NCI-H82 treated with DMSO at 0.1 percent for 48 hours (cell line): ENCODE measurements around the gene MADD.
"Not testable (repeated sequence)": the region's sequence is repeated elsewhere in the genome, so short reads cannot be mapped to it uniquely, and the experiment has no call there.

Source experiments
- DNase-seq: peaks from one replicate; lab custom pipeline; 2025; ENCODE audit not compliant: unreplicated experiment; lab: John Stamatoyannopoulos, UW

Gene MADD

DNA sequence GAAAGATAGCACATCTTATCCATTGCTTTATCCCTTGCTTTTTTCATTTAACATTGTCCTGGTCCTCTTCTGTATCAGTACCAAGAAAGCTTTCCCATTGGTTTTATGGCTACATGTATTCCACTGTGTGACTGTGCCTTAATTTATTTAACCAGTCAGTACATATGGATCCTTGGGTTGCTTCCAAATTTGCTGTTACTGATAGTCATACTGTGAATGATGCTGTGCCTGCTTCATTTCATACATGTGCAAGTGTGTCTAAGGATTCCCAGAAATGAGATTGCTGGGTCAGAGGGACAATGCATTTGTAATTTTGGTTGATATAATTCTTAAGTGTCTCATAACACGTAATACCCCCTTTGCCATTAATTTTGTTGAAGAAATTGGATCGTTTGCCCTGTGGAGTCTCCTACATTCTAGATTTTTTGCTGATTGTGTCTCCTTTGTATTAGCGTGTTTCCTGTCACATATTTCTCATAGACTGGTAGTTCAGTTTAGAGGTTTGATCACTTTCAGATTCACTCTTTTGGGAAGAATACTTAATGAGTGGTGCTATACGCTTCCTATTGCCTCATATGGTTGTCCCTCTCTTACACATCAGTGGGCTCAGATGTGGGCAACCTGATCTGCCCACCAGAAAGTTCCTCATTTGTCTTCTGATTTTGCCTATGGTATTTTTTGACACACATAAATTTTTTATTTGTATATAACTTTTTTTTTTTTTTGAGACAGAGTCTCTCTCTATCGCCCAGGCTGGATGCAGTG is 47.3 kb downstream of the MADD start:
- DNase-seq: no peak

DNA sequence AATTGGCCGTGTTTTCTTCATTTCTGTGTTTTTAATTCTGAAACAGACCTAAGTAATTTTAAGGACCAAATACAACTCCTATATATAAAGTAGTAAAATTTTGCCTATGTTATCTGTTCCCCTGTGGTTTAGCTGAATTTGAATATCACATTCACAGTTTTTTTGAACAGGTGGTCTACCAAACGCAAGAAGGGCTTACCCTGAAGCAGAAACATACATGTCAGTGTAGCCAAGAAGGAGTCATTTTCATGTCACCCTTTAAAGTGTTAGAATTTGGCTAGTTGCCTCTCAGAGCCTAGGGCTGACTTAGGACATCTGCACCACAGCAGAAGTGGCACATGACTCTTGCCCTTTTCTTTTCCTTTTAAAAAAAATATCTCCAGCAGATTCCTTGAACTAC is 48.2 kb downstream of the MADD start:
- DNase-seq: no peak

DNA sequence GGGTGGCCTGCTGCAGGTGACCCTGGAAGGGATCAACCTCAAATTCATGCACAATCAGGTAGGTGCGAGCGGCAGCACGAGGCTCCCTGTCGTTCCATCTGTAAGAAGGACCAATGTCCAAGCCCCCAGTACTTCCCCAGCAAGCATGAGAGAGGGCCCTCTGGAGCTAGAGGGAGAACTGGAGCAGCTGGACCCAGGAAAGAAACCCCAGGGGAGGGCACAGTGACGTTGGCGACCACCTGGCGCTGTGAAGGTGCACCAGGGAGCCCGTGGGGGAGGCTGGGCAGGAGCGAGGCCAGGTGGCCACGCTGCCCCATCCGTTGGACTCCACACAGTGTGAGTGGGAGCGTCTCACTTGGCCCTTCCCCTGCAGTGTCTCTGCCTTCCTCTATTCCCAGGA is 54.6 kb downstream of the MADD start:
- no peak for DNase-seq

DNA sequence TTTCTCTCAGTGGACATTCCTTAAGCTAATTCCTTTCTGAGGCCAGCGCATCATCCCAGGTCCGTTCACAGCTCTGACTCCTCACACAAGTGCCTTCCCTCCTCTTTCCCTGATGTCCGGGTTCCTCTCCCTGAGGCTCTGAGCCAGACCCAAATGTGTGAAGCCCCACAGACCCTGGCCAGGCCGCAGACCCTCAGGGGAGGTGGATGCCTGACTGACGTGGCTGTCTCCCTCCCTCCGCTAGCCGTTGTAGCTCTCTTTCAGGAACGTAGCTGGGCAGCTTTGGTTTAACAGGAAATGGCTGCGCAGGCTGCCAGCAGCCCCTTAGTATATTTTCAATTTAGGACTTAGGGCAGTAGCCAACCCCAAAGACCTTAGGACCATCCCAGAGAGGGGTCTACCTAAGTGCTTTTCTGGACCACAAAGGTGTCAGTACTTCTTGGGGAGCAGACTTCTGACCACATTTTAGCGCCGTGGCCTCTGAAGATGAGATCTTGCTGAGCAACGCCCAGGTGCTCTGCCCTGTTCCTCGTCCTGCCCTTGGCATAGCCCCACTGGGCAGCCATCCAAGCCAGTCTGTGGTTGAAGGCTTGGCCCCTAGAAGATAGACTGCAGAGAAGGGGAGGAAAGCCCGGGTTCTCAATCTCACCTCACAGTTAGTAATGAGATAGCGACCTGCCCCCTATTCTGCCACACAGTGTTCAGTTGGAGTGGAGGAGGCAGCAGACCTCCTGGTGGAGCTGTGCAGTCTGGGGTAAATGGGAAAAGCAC is 55.5 kb downstream of the MADD start:
- no peak for DNase-seq

DNA sequence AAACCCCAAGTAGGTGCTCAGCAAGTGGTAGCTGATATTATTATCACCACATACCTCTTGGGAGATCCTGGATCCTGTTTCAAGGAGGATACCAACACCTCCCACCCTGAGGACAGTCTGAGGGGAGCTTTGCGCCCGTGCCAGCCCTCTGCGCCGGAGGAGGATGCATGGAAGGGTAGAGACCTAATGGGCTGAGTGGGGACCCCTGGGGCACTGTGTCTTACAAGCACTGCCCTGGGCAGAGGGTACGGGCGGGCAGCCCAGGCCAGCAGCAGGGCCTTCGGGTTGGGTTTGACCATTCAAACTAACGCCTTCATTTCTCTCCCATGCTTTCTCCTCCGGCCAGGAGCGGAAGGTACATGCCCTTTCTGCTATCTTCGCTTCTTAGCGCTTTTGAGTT is 56.3 kb downstream of the MADD start:
- no peak for DNase-seq

DNA sequence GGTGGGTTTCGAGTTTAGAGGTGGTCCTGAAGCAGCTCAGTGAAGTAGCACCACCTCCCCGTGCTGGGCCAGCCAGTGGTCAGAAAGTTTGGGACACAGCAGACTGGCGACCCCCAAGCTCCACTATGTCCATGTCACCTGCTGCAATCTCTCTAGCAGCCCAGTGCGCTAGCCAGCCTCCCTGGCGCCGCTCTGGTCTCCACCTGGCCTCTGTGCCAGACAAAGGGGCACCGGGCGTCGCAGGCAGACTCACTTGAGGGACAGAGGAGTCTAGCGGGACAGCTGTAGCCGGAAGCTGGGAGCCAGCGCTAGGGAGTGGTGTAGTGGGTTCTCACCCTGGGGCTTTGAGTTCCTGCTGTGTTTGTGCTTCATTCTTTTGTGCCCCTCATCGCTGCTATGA is 57.1 kb downstream of the MADD start:
- no peak for DNase-seq

DNA sequence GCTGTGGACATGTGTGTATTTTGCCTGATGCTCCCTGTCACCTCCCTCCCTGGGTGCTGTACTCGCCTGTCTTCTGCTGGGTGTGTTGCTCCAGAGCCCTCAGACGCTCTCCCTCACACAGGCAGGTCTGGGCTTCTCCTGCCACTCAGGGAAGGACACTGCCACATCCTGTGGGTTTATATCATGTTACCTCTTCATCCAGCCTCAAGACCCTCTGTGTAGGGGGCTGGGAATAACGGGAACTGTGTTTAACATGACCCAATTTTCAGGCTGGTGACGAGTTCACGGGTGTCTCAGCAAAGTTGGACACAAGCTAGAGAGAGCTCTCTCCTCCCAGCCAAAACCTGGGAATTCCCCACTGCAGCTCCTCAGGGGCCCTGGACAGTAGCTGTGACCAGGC is 58.0 kb downstream of the MADD start:
- no peak for DNase-seq

DNA sequence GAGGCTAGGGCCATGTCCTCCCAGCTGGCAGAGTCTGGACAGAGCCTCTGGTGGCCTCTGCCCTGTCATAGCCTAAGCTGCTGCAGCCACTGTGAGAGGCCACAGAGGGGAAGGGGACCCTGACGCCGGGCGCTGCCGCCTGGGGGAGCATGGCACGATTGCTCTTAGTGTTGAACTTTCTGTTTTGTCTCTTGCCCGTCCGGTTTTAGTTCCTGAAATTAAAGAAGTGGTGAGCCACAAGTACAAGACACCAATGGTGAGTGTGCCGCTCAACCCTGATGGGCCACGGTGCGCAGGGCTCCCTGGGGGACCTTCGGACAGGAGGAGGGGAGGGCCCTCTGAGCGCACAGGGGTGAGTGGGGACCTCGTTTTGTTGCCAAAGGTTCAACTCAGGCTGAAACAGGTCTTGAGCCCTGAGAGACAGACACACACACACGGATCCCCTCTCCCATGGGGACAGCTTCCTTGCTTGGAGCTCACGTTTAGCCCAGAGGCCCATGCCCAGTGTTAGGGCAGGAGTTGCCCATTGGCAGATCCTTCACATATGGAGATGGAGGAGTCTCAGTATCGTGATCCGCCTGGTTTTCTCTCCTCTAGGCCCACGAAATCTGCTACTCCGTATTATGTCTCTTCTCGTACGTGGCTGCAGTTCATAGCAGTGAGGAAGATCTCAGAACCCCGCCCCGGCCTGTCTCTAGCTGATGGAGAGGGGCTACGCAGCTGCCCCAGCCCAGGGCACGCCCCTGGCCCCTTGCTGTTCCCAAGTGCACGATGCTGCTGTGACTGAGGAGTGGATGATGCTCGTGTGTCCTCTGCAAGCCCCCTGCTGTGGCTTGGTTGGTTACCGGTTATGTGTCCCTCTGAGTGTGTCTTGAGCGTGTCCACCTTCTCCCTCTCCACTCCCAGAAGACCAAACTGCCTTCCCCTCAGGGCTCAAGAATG is 58.8 kb downstream of the MADD start:
- DNase-seq: no peak

DNA sequence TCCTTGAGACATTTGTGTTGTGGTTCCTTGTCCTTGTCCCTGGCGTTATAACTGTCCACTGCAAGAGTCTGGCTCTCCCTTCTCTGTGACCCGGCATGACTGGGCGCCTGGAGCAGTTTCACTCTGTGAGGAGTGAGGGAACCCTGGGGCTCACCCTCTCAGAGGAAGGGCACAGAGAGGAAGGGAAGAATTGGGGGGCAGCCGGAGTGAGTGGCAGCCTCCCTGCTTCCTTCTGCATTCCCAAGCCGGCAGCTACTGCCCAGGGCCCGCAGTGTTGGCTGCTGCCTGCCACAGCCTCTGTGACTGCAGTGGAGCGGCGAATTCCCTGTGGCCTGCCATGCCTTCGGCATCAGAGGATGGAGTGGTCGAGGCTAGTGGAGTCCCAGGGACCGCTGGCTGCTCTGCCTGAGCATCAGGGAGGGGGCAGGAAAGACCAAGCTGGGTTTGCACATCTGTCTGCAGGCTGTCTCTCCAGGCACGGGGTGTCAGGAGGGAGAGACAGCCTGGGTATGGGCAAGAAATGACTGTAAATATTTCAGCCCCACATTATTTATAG is 59.6 kb downstream of the MADD start:
- no peak for DNase-seq

DNA sequence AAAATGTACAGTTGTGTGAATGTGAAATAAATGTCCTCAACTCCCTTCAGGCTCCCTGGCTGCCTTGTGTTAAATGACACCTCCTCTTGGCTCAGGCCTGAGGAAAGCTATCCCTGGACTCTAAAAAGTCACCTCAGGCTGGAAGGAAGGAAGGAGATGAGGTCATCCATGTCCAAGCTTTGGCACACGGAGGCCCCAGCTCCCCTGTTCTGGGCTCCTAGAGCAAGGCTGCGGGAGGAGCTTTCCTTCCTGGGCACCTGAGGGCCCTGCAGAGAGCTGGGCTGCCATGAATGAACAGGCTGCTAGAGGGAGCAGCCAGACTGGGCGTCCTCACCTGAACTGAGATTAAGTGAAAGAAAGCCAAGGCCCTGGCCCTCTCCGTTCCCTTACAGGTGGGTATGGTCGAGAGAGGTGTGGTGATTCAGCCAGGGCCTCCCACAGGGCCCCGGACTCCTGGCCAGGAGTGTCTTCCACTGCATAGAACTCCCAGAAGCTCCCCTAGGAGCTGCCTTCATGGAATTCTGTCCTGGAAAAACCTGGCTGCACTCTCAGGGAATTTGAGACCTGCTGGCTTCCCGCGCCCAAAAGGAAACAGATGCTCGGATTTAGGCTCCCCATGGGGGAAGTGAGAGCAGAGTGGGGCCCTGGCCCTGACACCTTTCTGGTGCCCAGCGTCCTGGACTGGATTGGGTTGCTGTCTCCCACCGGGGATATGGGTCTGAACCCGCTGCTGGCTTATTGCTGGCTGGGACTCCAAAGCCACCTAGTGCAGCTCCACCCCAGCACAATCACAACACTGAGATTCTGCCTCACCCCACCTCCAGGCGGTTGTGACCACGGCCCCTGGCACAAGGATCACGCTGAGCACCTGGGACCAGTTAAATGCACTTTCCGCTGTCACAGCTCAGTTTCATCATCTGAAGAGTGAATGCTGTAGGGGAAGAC is 60.3 kb downstream of the MADD start:
- DNase-seq: no peak

DNA sequence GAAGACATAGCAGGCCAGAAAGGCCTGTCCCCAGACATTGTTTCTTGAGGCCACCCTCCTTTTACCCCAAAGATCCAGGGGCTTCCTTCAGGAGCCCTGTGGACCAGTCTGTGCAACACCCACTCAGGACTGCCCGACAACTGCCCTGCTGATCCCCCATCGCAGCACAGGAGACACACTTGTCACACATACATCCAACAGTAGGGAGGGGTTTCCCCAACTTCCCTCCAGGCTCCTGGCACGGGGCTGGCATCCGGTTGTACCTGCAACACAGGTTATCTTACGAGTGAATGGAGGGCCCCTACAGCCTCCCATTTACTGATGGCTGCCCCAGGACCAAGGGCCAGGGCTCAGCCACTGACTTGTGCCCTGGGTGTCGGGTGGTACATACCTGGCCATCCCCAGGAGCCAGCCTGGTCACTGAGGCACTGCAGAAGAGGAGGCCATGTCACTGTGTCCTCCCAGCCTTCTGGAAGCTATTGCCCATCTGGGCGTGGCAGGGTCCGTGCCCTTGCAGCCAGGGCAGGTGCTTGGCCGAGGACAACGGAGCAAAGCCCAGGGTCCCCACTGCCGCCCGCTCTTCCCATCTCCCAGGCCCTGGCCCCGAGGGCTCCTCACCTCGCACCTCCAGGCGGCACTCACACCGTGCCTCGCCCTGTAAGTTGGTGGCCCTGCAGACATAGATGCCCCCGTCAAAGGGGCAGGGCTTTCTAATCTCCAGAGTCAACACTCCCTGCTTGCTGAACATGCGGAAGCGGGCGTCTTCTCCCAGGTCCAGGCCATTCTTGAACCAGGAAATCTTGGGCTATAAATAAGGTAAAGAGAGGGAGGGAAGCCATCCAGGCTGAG is 61.7 kb downstream of the MADD start:
- no peak for DNase-seq

DNA sequence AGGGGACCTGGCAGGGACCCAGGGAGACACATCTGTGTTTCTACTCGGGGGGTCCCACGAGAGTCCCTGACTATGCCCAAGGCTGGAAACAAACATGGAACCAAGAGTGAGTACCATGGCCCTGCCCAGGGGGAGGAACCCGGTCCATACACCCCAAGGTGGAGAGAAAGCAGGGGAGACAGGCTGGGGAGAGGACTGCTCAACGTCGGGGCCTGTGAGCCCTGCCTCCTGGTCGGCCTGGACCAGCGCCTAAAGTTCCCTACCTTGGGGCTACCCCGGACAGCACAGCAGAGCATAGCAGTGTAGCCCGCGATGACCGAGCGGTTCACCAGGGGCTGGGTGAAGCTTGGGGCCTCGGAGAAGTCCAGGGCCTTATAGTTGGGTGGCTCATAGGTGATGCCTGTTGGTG is 62.4 kb downstream of the MADD start:
- no peak for DNase-seq

DNA sequence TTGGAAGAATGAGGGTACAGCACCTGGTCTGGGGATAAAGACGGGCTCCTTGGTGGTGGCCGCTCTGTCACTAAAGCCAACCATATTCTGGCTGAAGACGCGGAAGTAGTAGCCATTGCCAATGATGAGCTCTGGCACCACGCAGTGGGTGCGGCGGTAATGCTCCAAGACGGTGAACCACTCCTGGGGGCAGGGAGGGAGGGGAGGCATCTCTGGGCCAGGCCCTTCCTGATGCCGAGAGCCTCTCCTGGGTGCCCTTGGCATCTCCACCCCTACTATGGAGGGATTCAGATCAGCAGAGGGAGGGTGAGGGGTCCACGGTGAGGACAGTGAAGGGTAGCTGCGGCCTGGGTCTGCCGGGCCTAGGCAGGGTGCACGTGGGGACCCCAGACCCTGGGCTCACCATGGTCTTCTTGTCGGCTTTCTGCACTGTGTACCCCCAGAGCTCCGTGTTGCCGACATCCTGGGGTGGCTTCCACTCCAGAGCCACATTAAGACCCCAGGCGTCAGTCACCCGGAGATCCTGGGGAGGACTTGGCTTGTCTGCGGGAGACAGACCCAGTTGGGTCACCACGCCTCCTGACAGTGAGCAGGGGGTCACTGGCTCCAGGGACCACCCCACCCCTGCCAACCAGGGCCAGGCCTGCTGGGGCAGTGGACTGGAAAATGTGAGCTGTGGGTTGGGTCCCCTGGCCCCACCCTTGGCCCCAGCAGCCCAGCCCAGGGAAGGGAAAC is 63.0 kb downstream of the MADD start:
- no peak for DNase-seq

DNA sequence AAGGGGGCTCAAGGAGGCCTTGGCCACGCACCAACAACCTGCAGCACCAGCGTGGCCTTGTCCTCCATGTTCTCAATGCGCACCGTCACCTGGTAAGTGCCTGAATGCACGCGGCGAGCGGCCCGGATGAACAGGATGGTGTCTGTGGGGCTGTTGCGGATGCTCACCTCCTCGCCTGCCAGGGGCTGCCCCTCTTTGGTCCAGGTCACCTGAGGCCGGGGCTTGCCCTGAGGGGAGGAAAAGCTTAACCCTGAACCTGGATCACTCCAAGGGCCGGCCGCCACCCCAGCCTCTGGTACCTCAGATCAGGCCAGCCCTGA is 63.6 kb downstream of the MADD start:
- no peak for DNase-seq

DNA sequence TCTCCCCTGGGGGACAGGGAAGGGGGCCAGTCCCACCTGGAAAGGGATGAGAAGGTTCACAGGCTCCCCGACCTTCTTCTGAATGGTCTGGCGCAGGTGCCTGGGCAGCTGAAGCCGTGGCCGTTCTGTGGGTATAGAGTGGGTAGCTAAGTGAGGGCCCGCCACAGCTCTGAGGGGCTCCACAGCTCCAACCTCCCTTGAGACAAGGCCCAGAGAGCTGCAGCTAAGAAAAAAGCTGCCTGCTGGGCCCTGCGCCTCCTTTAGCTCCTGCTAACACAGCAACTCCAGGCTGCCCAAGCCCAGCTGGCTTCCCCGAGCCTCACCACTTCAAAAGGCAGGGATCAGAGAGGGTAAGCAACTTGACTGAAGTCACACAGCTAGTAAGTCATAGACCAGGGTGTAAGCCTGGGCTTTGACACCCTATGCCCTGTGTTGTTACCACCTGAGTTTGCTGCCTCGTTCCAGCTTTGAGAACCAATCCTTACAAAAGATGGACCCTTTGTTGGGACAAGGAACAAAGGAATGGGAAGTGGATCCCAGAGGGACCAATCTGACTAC is 64.0 kb downstream of the MADD start:
- DNase-seq: no peak

DNA sequence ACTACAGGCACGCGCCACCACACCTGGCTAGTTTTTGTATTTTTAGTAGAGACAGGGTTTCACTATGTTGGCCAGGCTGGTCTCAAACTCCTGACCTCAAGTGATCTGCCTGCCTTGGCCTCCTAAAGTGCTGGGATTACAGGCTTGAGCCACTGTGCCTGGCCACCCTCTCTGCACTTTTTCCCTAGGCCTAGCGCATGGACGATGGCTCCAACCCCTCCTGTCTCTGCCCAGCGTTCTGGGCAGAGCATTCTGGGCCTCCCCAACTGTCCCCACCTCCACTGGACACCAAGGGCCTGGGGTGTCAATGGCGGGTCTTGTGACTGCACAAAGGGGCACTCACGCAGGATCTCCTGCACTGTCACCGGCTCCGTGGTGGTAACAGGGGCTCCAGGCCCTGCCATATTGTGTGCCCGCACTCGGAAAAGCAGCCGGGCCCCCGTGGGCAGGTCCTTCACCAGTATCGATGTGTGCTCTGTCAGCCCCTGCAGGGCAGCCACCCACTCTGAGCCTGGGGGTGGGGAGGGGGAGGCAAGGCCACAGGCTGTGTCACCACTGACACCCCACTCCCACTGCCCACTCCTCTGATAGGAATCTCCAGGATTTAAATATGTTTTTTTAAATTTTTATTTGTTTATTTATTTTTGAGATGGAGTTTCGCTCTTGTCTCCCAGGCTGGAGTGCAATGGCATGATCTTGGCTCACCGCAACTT is 64.9 kb downstream of the MADD start:
- DNase-seq: not testable (repeated sequence)

DNA sequence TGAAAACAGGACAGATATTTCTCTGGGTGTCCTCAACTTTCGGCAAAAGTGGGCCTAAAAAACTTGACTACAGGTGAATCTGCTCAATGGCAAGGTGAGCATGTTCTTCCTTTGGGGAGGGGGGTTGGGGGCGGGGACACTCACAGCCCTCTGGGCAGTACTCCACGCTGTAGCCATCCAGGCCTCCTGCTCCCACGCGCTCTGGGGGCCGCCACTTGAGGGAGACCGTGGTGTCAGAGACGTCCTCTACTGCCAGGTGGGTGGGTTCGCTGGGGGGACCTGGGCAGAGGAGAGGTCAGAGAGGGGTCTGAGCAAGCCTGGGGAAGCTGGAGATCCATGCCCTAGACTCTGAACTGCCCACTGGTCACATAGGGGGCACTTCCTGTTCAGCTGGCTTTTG is 65.8 kb downstream of the MADD start:
- no peak for DNase-seq

DNA sequence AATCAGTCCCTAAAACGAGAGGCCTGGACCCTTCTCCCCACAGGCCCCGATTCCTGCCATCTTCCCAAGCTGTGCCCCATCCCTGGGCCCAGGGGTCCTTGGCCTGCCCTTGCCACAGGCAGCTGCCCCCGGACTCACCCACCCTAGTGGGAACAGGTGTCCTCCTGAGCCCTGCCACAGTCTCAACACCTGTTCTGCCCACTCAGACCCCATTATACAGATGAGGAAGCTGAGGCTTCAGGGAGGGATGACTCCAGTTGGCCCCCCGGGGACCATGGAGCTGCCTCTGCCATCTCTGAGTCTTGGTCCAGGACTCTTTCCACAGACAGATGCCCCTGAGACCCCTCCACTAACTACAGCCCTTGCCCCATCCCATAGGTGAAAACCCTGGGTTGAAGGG is 66.7 kb downstream of the MADD start:
- DNase-seq: no peak
